HG02973 (cell line): ENCODE results near the gene SKOR1.
A peak's percentile ranks its signal among the peaks of the same experiment; 100 is the strongest.

Source experiments
- ATAC-seq: cut with Tn5 transposase; IDR thresholded peaks from one replicate; pipeline ENCODE4 v1.9.1; 2021; ENCODE audit warnings: moderate library complexity; ENCODE audit not compliant: unreplicated experiment

The SKOR1 gene

DNA sequence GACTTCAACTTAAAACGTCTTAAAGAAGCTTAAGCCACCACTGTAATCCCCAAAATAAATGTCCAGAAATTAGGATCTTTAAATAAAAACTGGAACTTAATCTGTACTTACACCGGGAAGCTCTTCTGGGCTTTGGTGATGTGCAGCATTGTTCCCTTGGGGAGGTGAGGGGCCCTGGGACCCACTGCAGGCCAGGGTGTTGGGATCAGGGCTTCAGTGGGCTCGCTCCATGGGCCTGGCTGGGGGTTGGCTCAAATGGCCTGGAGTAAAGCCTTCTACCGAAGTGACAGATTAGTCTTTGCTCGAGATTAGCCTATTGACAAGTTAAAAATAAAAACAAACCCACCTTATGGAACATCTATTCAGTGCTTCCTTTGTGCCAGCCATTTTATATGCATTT lies 20.7 kb downstream of the SKOR1 start:
- no peak for ATAC-seq

DNA sequence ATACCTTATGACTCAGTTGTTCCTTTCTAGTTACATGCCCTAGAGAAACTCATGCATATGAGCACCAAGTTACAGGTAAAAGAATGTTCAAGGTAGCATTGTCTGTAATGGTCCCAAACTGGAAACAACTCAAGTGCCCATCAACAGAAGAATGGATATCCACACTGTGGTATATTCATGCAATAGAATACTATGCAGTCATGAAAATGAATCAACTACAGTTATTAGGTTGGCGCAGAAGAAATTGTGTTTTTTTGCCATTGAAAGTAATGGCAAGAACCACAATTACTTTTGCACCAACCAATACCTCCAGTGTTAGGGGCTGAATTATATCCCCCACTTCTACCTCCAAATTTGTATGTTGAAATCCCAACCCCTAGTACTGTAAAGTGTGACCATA lies 24.2 kb downstream of the SKOR1 start:
- ATAC-seq: no peak

DNA sequence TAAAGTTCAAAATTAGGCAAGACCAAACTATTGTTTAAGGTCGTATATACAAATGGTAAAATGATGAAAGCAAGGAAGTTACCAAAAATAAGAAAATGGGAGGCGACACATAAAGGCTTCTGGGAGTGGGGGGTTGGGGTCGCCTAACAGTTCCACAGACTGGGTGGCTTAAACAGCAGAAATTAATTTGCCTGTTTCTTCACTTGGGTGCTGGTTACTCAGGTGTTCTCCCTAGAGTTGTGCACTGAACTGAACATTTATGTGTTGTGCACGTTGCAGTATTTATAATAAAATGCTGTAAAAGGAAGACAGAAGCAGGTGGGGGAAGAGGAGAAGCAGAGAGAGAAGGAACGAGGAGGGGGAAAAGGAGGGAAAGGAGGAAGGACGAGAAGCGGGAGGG lies 25.0 kb downstream of the SKOR1 start:
- no peak for ATAC-seq

DNA sequence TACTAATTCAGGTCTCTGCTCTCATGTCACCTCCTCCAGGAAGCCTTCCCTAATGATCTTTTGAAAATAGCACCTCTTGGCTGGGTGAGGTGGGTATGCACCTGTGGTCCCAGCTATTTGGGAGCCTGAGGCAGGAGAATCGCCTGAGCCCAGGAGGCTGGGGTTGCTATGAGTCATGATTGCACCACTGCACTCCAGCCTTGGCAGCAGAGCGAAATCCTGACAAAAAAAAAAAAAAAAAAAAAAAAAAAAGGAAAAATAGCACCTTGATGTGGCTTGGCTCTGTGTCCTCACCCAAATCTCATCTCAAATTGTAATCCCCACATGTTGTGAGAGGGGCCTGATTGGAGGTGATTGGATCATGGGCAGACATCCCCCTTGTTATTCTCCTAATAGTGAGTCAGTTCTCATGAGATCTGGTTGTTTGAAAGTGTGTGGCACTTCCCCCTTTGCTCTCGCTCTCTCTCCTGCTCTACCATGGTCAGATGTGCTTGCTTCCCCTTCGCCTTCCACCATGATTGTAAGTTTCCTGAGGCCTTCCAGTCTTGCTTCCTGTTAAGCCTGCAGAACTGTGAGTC lies 25.8 kb downstream of the SKOR1 start:
- no peak for ATAC-seq

DNA sequence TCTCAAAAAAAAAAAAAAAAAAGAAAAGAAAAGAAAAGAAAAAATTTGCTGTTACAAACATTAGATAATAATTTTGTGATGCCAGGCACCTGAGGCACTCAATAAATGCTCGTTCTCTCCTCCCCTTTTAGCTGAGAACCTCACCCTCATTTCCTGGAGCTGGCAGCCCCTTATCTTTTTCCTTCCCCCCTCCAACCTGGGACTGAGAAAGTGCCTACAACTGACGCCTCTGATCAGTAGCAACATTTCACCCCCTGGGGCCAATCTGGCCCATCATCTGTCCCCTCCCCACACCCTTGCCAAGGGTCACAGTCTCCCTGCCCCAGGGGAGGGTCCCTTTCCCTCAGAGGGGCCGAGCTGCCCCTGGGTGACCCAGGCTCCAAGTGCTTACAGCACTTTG lies 27.1 kb downstream of the SKOR1 start:
- no peak for ATAC-seq

DNA sequence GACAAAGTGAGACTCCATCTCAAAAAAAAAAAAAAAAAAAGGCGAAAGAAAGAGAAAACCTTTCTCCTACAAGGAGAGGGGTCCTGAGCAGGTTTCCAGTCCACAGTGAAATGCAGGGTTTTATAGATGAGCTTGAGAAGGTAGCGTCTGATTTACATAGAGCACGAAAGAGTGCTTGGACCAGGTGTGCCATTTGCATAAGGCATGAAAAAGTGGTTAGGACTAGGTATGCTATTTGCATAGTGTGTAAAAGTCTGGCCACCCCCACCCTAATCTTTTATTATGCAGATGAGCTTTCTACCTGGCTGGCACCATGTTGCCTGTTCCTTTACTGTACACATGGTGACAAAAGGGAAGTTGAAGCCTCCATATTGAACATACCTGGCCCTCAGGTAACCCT lies 28.1 kb downstream of the SKOR1 start:
- no peak for ATAC-seq

DNA sequence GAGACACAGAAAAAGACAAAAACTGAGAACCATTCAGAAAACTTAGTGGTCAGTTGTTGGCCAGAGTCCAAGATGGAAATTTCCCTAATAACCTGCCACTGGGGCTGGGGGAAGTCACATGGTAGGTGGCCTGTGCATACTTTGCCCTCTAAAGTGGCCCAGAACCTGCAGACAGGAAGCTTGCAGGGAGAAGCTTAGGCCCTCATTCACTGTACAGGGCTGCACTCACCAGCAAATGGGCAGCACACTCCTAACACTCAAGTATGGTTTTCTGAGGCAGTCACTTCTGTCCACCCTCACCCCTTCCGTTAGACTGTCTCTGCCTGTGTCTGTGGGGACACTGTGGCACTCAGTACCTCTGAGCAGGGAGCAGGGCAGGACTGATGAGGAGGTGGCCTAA lies 29.0 kb downstream of the SKOR1 start:
- ATAC-seq: no peak

DNA sequence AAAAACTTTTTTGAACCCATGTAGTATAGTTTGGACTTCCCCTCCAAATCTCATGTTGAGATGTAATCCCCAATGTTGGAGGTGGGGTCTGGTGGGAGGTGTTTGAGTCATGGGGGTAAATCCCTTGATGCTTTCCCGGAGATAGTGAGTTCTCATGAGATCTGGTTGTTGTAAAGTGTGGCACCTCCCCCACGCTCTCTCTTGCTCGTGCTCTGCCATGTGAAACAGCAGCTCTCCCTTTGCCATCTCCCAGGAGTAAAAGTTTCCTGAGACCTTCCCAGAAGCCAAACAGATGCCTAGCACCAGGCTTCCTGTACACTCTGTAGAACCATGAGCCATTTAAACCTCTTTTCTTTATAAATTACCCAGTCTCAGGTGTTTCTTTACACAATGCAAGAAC lies 30.5 kb downstream of the SKOR1 start:
- ATAC-seq: no peak

DNA sequence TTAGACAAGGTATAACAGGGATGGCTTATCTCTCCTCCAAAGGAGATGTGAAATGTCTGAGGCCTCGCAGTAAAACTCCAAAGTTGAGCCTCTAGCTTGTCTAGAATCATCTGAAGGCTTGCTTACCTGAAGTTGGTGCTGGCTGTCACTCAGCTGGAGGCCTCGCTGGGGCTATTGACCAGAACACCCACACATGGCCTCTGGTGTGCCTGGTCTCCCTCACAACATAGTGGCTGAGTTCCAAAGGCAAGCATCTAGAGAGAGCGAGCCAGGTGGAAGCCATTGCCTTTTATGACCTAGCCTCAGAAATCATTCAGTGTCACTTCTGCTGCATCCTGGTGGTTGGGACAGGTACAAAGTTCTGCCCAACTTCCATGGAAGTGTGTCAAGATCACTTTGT lies 31.9 kb downstream of the SKOR1 start:
- ATAC-seq: no peak

DNA sequence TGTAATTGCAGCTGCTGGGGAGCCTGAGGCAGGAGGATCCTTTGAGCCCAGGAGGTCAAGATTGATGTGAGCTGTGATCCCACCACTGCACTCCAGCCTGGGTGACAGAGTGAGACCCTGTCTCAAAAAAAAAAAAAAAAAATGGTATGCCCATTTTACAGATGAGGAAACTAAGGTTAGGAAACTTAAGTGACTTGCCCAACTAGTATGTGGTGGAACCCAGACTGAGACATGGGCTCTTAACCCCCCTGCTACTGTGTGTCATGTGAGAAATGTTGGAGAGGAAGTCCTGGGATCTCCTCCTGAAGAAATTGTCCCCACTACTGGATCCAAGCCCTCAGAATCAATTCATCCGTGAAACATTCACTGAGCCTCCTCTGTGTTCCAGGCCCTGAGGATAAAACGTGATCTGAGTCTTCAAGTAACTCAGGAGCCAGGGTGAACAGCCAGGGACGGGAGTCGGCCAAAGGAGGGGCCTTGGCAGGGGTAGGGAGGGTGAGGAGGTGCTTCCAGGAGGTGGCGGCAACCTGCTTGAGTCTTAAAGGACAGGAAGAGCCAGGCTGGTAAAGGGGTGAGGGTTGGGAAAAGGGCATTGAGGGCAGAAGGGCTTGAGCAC lies 34.1 kb downstream of the SKOR1 start:
- ATAC-seq: no peak

DNA sequence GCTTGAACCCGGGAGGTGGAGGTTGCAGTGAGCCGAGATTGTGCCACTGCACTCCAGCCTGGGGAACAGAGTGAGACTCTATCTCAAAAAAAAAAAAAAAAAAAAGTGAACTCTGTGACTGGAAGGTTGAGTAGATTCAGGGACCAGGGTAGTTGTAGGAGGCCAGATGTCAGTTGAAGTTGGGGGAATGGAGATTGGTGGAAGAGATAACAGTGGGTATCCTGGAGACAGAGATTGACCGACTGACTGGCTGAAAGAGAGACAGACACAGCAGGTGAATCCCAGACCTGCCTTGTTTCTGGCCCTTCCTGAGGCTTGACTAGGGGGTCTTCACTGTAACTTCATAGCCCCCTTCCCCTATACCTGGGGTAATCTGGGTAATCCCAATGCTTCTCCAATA lies 36.7 kb downstream of the SKOR1 start:
- ATAC-seq: no peak

DNA sequence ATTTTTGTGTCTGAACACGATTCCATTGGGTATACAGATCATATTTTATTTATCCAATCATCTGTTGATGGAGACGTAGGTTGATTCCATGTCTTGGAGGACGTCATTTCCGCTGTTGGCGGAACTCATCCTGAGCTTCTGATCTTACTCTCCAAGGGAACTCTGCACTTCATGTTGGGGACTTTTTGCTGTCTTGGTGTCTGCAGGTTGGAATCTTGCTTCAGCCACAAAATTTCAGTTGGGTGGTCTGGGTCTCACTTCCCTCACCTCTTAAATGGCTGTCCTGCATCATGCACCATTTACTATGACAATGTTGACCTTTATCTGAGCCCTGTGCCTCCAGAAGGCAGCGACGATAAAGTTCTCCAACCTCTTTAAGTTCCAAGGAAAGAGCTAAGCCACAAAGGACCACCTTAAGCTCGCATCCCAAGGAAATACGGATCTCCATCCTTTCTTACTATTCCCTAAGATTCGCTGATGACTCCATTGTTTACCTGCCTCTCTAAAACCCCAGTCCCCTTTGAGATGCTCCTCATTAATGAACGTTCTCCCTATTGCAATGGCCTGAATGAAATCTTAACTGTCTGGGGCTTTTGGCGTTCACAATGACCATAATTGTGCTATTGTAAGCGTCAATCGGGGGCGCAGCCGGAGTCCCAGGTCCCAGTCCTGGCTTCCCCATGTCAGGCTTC lies 37.6 kb downstream of the SKOR1 start:
- ATAC-seq: no peak

DNA sequence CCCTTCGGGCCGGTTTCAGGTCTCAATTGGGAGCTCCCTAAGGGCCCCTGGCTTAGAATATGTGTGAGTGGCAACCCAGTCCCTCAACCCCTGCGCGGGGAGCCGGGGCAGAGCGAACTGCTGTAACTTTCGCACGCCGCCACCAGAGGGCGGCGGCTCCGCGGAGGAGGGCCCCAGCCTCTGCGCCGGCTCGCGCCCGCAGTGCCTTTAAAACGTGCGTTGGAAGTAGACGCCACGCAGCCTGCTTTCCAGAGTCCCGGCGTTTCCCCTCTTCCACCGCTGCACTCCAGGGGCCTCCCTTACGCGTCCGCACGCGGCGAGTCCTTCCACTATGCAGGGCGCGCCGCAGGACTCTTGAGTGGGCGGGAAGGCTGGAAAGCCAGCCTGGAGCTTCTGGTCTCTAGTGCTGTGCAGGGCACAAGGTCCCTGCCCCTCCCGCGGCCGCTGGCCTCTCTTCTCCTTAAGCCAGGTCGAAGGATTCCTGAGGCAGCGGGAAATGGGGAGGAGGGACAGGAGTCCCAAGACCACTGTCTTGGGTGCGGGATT lies 38.2 kb downstream of the SKOR1 start:
- ATAC-seq: peak; percentile 60

DNA sequence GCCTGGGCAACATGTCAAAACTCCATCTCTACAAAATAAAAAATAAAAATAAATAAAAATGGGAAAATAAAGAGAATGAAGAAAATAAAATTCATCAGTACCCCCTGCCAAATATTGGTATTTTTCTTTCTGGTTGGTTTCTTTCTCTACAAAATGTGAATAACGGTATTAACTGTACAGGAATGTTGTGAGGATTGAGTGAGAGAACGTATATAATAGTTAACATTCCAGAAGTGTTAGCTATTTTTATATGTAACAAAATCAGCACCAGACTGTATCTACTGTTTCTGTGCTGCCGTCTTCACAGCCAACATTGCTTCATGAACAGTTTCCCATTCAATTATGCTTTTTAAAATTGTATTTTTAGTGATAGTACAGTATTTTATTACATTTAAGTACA lies 40.0 kb downstream of the SKOR1 start:
- no peak for ATAC-seq

DNA sequence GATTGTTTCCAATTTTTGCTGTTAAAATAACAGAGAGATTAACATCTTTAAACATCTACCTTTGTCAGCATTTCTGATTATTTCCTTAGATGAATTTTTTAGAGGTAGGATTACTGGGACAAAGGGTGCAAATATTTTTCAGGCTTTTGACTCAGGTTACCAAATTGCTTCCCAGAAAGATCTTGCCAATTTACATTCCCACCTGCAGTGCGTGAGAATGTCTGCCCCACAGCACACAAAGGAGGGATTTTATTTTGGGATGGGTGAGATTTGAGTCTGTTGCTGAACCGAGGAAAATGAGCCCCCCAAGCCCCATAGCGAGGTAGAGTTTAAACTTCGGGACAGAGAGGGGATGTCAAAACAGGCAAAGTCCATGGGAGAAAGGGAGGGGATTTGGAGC lies 40.5 kb downstream of the SKOR1 start:
- no peak for ATAC-seq

DNA sequence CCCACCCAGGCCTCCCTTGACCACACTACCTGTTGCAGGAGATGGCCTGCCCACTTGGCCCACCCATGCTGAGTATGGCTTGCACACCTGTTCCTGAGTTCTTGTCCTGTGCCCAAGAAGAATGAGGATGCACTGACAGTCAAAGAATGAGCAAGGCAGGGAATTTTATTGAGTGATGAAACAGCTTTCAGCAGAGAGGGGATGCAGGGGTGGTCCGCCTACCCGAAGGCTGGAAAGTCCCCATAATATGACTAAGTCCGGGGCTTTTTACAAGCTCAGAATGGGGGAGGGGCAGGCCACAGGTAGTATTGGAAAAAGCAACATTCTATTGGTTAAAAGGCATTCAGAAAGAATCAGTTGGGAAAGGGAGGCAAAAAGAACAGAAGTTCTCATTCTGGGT lies 44.4 kb downstream of the SKOR1 start:
- no peak for ATAC-seq

DNA sequence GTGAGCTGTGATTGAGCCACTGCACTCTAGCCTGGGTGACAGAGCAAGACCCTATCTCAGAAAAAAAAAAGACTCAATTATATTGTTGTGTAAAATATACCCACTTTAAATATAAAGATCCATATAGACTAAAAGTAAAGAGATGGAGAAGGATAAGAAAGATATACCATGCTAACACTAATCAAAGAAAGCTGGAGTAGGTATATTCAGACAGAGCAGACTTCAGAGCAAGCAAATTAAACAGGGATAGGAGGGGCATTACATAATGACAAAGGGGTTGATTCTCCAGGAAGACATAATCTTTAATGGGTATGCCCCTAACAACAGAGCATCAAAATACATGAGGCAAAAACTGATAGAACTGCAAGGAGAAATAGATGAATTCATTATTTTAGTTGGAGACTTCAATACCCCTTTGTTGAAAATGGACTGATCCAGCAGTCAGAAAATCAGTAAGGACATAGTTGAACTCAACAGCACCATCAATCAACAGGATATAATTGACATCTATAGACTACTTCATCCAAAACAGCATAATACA lies 45.6 kb downstream of the SKOR1 start:
- no peak for ATAC-seq

DNA sequence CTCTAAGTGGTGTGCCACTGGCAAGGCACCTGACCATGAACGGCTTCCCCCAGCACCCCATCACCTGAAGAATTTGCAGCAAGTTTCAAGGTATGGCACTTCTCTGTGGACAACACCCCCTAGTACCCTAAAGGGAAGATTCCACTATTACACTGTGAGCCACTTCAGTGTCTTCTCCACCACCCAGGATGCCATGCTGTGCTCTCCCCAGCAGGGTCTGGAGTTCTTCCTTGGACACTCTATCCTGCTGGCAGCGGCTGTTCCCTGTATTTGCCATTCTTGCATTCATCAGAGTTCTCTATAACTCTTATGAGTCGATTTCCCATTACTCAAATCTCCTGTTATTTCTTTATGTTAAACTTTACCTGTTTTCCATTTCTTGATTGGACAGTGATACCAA lies 48.5 kb downstream of the SKOR1 start:
- ATAC-seq: no peak

DNA sequence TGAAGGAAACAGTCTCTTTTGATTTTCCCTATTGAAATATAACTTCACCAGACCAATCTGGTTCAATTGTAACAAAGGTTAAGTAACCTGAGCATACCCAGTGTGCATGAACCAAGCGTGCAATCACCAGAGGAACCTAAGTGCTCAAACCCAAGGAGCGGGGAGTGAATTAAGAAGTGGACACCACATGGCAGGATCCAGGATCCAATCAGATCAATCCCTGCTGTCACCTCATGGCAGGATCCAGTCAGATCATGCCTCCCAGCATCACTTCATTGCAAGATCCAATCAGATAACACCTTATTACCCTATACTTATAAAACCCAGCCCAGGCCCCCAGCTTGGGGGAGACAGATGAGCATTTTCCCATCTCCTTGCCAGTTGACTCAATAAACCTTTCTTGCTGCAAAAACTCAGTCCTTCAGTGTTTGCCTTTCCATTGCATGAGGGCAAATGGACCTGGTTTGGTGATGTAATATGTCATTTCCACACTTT lies 53.5 kb downstream of the SKOR1 start:
- ATAC-seq: no peak

DNA sequence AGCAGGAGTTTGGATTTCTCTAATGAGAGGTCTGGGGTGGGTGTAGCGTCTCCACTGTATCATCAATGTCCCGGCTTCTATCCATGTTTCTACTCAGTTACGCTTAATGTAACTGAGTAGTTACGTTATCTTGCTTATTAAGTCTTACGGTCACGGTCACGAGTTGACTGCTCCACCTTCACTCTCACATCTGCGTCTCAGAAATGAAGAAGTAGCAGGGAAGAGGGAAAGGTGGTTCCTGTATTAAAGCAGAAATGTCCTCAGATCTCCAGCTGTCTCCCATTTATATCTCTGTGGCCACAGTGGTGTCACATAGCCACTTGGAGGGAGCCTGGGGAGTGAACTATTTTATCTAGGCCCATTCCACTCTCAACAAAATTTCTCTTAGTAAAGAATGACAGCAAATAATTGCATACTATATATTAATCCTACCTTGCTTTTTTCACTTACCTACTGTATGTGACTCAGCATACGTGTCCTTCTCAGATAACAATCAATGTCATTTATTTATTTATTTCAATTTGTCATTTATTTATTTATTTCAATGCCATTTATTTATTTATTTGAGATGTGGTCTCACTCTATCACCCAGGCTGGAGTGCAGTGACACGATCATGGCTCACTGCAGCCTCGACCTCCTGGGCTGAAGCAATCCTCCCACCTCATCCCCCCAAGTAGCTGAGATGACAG lies 54.3 kb downstream of the SKOR1 start:
- no peak for ATAC-seq

DNA sequence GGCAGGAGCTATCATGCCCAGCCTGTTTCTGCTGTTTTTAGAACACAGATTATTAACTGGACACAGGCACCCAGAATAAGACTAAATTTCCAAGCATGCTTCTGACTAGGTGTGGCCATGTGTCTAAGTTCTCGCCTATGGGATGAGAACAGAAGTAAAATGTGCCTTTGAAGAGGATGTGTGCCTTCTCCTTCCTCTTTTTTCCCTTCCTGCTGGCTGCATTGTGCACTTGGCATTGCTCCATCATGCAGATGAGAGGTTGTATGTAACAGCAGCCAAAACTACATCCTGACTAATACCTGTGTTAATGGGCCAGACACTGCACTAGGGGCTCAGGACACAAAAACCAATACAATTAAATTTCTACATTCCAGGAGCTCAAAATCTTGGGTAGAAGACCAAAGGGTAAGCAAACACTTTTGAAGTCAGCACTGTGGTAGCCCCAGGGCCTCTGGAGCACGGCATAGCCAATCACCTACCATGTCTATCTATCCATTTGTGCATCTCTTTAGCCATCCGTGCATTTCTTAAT lies 55.4 kb downstream of the SKOR1 start:
- ATAC-seq: no peak
